GM21360 (cell line): ENCODE measurements around the gene ZFP36L2.

Experiments used
- ATAC-seq: cut with Tn5 transposase; IDR thresholded peaks from one replicate; pipeline ENCODE4 v1.9.1; 2021; ENCODE audit warnings: mild to moderate bottlenecking, moderate library complexity; ENCODE audit not compliant: unreplicated experiment

Gene ZFP36L2

GRCh38 chr2:43248621-43249020 is 22.2 kb upstream of the ZFP36L2 start:
- no peak for ATAC-seq

- ATAC-seq = no peak
These were observed 20.2 kb upstream of the ZFP36L2 start for GRCh38 chr2:43246641-43247040.

GRCh38 chr2:43241558-43241957 is 15.2 kb upstream of the ZFP36L2 start:
- ATAC-seq = no peak

GRCh38 chr2:43240766-43241150 is 14.4 kb upstream of the ZFP36L2 start:
- no peak for ATAC-seq

GRCh38 chr2:43239981-43240765 is 13.8 kb upstream of the ZFP36L2 start:
- no peak for ATAC-seq

- no peak for ATAC-seq
These were observed 12.4 kb upstream of the ZFP36L2 start for GRCh38 chr2:43238813-43239212.

GRCh38 chr2:43238176-43238575 is 11.8 kb upstream of the ZFP36L2 start:
- ATAC-seq = no peak

- no peak for ATAC-seq
These were observed 7.1 kb upstream of the ZFP36L2 start for GRCh38 chr2:43233218-43234212.

- ATAC-seq = no peak
These were observed 4.8 kb upstream of the ZFP36L2 start for GRCh38 chr2:43230951-43231827.

- no peak for ATAC-seq
These were observed 4.0 kb upstream of the ZFP36L2 start for GRCh38 chr2:43230351-43230885.

GRCh38 chr2:43228756-43229659 is 2.6 kb upstream of the ZFP36L2 start:
- no peak for ATAC-seq

- ATAC-seq = no peak
These were observed 1.9 kb upstream of the ZFP36L2 start for GRCh38 chr2:43228321-43228751.

GRCh38 chr2:43227830-43228281 is 1.4 kb upstream of the ZFP36L2 start:
- no peak for ATAC-seq

- peak; percentile 15 for ATAC-seq
These were observed 786 bp upstream of the ZFP36L2 start for GRCh38 chr2:43226955-43227829.

- peak; percentile 14 for ATAC-seq
These were observed 433 bp downstream of the ZFP36L2 start for GRCh38 chr2:43225788-43226557.

GRCh38 chr2:43225093-43225787 is 1.2 kb downstream of the ZFP36L2 start:
- ATAC-seq = no peak

GRCh38 chr2:43224571-43225092 is 1.8 kb downstream of the ZFP36L2 start:
- ATAC-seq = no peak
